ENCODE measurements around the gene SCAMP1.

DNA sequence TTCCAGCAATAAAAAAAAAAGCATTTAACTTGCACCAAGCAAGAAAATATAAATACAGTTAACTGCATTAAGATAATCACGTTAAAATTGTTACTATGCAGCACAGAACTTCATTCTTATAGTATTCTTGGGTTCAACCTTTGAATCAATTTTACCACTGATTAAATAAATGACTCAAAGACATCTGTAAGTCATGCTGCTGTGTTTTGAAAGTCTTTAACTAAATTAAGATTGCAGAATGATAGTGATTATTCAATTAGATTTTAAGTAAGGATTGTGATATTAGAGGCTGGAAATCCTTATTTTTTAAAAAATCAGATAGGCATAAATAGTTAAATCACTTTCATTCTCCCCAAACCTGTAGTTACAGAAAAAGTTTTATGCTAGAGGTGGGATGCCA is 116.4 kb downstream of the SCAMP1 start:
- TF ChIP-seq, protein P1, sequence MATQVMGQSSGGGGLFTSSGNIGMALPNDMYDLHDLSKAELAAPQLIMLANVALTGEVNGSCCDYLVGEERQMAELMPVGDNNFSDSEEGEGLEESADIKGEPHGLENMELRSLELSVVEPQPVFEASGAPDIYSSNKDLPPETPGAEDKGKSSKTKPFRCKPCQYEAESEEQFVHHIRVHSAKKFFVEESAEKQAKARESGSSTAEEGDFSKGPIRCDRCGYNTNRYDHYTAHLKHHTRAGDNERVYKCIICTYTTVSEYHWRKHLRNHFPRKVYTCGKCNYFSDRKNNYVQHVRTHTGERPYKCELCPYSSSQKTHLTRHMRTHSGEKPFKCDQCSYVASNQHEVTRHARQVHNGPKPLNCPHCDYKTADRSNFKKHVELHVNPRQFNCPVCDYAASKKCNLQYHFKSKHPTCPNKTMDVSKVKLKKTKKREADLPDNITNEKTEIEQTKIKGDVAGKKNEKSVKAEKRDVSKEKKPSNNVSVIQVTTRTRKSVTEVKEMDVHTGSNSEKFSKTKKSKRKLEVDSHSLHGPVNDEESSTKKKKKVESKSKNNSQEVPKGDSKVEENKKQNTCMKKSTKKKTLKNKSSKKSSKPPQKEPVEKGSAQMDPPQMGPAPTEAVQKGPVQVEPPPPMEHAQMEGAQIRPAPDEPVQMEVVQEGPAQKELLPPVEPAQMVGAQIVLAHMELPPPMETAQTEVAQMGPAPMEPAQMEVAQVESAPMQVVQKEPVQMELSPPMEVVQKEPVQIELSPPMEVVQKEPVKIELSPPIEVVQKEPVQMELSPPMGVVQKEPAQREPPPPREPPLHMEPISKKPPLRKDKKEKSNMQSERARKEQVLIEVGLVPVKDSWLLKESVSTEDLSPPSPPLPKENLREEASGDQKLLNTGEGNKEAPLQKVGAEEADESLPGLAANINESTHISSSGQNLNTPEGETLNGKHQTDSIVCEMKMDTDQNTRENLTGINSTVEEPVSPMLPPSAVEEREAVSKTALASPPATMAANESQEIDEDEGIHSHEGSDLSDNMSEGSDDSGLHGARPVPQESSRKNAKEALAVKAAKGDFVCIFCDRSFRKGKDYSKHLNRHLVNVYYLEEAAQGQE (IDR thresholded peaks at IDR 0.05; ENCODE audit: insufficient replicate concordance, low read depth) = no peak
- TF ChIP-seq, protein P2, sequence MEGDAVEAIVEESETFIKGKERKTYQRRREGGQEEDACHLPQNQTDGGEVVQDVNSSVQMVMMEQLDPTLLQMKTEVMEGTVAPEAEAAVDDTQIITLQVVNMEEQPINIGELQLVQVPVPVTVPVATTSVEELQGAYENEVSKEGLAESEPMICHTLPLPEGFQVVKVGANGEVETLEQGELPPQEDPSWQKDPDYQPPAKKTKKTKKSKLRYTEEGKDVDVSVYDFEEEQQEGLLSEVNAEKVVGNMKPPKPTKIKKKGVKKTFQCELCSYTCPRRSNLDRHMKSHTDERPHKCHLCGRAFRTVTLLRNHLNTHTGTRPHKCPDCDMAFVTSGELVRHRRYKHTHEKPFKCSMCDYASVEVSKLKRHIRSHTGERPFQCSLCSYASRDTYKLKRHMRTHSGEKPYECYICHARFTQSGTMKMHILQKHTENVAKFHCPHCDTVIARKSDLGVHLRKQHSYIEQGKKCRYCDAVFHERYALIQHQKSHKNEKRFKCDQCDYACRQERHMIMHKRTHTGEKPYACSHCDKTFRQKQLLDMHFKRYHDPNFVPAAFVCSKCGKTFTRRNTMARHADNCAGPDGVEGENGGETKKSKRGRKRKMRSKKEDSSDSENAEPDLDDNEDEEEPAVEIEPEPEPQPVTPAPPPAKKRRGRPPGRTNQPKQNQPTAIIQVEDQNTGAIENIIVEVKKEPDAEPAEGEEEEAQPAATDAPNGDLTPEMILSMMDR (IDR thresholded peaks at IDR 0.05; ENCODE audit: insufficient read depth, low read length) = no peak
- no peak for TF ChIP-seq POLR2AphosphoS5 (IDR thresholded peaks at IDR 0.05; ENCODE audit: low read depth)
- TF ChIP-seq GABPA (IDR thresholded peaks at IDR 0.05; ENCODE audit: low read depth) = no peak
- TF ChIP-seq SPI1 (IDR thresholded peaks at IDR 0.05; ENCODE audit: borderline replicate concordance, low read depth) = no peak
